CD14-positive monocyte (primary cell): Measurements from ENCODE around the gene SCEL. TPM values are rescaled to one million over a fixed set of nuclear protein-coding genes. Genes with fewer than 3 reads are reported as not detected.

Experiments used
- DNase-seq, 3 donors: peaks; one replicate each; pipeline ENCODE4 v3.0.0-alpha.2; 2011 to 2022
- H2AFZ ChIP-seq: 2 replicates; pipeline ENCODE4 v1.6.0; 2012; ENCODE audit warnings: mild to moderate bottlenecking, low read depth, low read length, inconsistent platforms; ENCODE audit not compliant: insufficient read depth, poor library complexity, severe bottlenecking
- H3K27ac ChIP-seq, 2 donors: 1 replicate in 1 of 2; 2 replicates in 1 of 2; pipeline ENCODE4 v1.5.1; 2012 to 2013; ENCODE audit warnings: low read length in 2 of 2, control low read depth in 1 of 2, inconsistent platforms in 1 of 2, low read depth in 1 of 2, mild to moderate bottlenecking in 1 of 2
- H3K27me3 ChIP-seq, 2 donors: one replicate each; pipeline versions ENCODE4 v1.6.0 to v1.6.1; 2011 to 2013; ENCODE audit warnings: low read length in 2 of 2; ENCODE audit not compliant: control insufficient read depth in 2 of 2, insufficient read depth in 2 of 2
- H3K36me3 ChIP-seq, 2 donors: replicated peaks in 1 of 2; 1 replicate in 1 of 2; 2 replicates in 1 of 2; pipeline versions ENCODE4 v1.5.1 to v1.6.1; 2012 to 2013; ENCODE audit warnings: low read length in 2 of 2, control low read depth in 1 of 2, inconsistent platforms in 1 of 2, mild to moderate bottlenecking in 1 of 2; ENCODE audit not compliant: insufficient read depth in 2 of 2, control insufficient read depth in 1 of 2
- H3K4me1 ChIP-seq, 2 donors: 1 replicate in 1 of 2; 2 replicates in 1 of 2; pipeline versions ENCODE4 v1.5.1 to v1.6.1; 2012 to 2013; ENCODE audit warnings: low read length in 2 of 2, control low read depth in 1 of 2, inconsistent platforms in 1 of 2, mild to moderate bottlenecking in 1 of 2, moderate library complexity in 1 of 2; ENCODE audit not compliant: insufficient read depth in 2 of 2, control insufficient read depth in 1 of 2
- H3K4me2 ChIP-seq: replicated peaks from 2 replicates; pipeline ENCODE3; 2012; ENCODE audit warnings: low read length, moderate library complexity, mild to moderate bottlenecking; ENCODE audit not compliant: poor library complexity, severe bottlenecking; ENCODE audit errors: extremely low read depth
- H3K4me3 ChIP-seq, 3 experiments: fragments of 200-600 bp in 1 of 3; sonication (generic) in 1 of 3; replicated peaks in 1 of 3; 1 replicate in 2 of 3; 2 replicates in 1 of 3; pipeline ENCODE4 v1.5.1; 2011 to 2013; ENCODE audit warnings: low read length in 3 of 3, mild to moderate bottlenecking in 3 of 3, control low read depth in 2 of 3, low read depth in 2 of 3, inconsistent platforms in 1 of 3, moderate library complexity in 1 of 3
- H3K79me2 ChIP-seq: 2 replicates; pipeline ENCODE4 v1.6.0; 2012; ENCODE audit warnings: mild to moderate bottlenecking, control low read depth, inconsistent platforms, low read length, moderate library complexity; ENCODE audit not compliant: insufficient read depth
- H3K9ac ChIP-seq: 2 replicates; pipeline ENCODE4 v1.6.0; 2017; ENCODE audit warnings: low read length, mild to moderate bottlenecking; ENCODE audit not compliant: insufficient read depth, poor library complexity, severe bottlenecking
- H3K9me3 ChIP-seq, 2 donors: replicated peaks in 1 of 2; 1 replicate in 1 of 2; 2 replicates in 1 of 2; pipeline versions ENCODE4 v1.5.1 to v1.6.1; 2012 to 2013; ENCODE audit warnings: low read length in 2 of 2, control low read depth in 1 of 2; ENCODE audit not compliant: control insufficient read depth in 1 of 2, insufficient read depth in 1 of 2
- H4K20me1 ChIP-seq: 2 replicates; pipeline ENCODE4 v1.6.0; 2012; ENCODE audit warnings: mild to moderate bottlenecking, low read length, control low read depth, moderate library complexity; ENCODE audit not compliant: insufficient read depth
- H3K27ac Mint-ChIP-seq, 7 donors: one replicate each; pipeline ENCODE4 v1.8.0; 2020; ENCODE audit warnings: mild to moderate bottlenecking in 7 of 7, mixed read lengths in 7 of 7, moderate library complexity in 6 of 7, inconsistent platforms in 2 of 7
- H3K27me3 Mint-ChIP-seq, 3 donors: one replicate each; pipeline ENCODE4 v1.8.0; 2021 to 2022; ENCODE audit warnings: low read depth in 3 of 3, mild to moderate bottlenecking in 3 of 3, mixed read lengths in 3 of 3, moderate library complexity in 3 of 3, inconsistent platforms in 1 of 3
- H3K36me3 Mint-ChIP-seq, 2 donors: one replicate each; pipeline ENCODE4 v1.8.0; 2020; ENCODE audit warnings: mixed read lengths in 2 of 2, inconsistent platforms in 1 of 2, mild to moderate bottlenecking in 1 of 2
- H3K4me1 Mint-ChIP-seq: one replicate; pipeline ENCODE4 v1.8.0; 2020; ENCODE audit warnings: mild to moderate bottlenecking, mixed read lengths
- H3K4me3 Mint-ChIP-seq, 2 donors: one replicate each; pipeline ENCODE4 v1.8.0; 2020; ENCODE audit warnings: mild to moderate bottlenecking in 2 of 2, mixed read lengths in 2 of 2, moderate library complexity in 1 of 2
- H3K9me3 Mint-ChIP-seq, 7 donors: one replicate each; pipeline ENCODE4 v1.8.0; 2020 to 2022; ENCODE audit warnings: mixed read lengths in 7 of 7, mild to moderate bottlenecking in 6 of 7, moderate library complexity in 6 of 7, inconsistent platforms in 2 of 7
- WGBS: methylation state at CpG from one replicate; pipeline ENCODE4 v1.1.5; 2013; ENCODE audit warnings: missing lambda C conversion rate; ENCODE audit not compliant: insufficient coverage; 5-methylcytosine and 5-hydroxymethylcytosine counted together
- intact Hi-C, 2 donors: fragments of 100-400 bp; cut with micrococcal nuclease; formaldehyde crosslinking; loops; one replicate each; pipeline versions ENCODE4 v1.15.0 to v1.15.1; 2023
- polyA plus RNA-seq, 3 donors: library from polyadenylated mRNA; depleted of rRNA in 1 of 3; unstranded in 2 of 3; stranded (reverse) in 1 of 3; fragments of 300-500 nt in 2 of 3; fragments of >200 nt in 1 of 3; fragmentation: Illumina TruSeq in 2 of 3; gene quantifications; 1 replicate in 2 of 3; 2 replicates in 1 of 3; pipeline ENCODE4 v1.2.3, GENCODE V29; 2012 to 2021
- TF ChIP-seq, protein P1 (sequence below): fragments of 200-600 bp; IDR thresholded peaks from one replicate; pipeline ENCODE4 v1.8.0; 2022; ENCODE audit warnings: antibody characterized with exemption, mild to moderate bottlenecking

The SCEL gene
- polyA plus RNA-seq, 3 donors: not detected

DNA sequence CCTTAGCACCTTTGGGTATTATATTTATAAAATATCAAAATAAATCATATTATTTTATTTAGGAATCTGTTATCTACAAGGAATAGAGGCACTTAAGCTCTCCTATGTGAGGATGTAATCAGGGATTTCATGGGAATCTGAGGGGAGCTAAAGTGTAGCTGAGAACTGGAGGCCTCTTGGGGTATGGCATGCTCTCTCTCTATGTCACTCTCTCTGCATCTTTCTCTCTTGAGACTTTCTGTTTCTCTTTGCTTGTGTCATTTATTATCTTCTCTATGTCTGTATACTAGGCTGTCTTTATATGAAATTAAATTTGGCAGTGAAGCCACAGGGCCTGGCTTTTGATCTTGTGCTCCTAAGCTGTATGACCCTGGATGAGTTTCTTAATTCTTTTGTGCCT, 37.7 kb upstream of the SCEL start:
- Mint-ChIP-seq H3K4me3 (no peak overlapping the region), H3K27ac (peak overlapping the region in 1 of 7 donors; percentile 53), H3K9me3 (peaks cover 0 to 3% (median 0%) of the 10 kb centered on the region in 7 donors), H3K36me3 (no peaks in the 10 kb centered on the region), H3K27me3 (peaks cover 3 to 7% (median 5%) of the 10 kb centered on the region in 3 donors), H3K4me1 (no peaks in the 10 kb centered on the region)
- Histone ChIP-seq H3K4me2 (no peak overlapping the region), H3K36me3 (no peaks in the 10 kb centered on the region), H3K27ac (no peak overlapping the region), H4K20me1 (no peaks in the 10 kb centered on the region), H3K9me3 (no peaks in the 10 kb centered on the region), H3K4me3 (no peak overlapping the region), H3K27me3 (no peaks in the 10 kb centered on the region), H3K4me1 (no peaks in the 10 kb centered on the region), H3K79me2 (no peaks in the 10 kb centered on the region), H2AFZ (no peak overlapping the region), H3K9ac (no peak overlapping the region)
- intact Hi-C loops: no loop called here
- TF ChIP-seq, protein P1, sequence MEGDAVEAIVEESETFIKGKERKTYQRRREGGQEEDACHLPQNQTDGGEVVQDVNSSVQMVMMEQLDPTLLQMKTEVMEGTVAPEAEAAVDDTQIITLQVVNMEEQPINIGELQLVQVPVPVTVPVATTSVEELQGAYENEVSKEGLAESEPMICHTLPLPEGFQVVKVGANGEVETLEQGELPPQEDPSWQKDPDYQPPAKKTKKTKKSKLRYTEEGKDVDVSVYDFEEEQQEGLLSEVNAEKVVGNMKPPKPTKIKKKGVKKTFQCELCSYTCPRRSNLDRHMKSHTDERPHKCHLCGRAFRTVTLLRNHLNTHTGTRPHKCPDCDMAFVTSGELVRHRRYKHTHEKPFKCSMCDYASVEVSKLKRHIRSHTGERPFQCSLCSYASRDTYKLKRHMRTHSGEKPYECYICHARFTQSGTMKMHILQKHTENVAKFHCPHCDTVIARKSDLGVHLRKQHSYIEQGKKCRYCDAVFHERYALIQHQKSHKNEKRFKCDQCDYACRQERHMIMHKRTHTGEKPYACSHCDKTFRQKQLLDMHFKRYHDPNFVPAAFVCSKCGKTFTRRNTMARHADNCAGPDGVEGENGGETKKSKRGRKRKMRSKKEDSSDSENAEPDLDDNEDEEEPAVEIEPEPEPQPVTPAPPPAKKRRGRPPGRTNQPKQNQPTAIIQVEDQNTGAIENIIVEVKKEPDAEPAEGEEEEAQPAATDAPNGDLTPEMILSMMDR: no peak
- DNase-seq: no peak

DNA sequence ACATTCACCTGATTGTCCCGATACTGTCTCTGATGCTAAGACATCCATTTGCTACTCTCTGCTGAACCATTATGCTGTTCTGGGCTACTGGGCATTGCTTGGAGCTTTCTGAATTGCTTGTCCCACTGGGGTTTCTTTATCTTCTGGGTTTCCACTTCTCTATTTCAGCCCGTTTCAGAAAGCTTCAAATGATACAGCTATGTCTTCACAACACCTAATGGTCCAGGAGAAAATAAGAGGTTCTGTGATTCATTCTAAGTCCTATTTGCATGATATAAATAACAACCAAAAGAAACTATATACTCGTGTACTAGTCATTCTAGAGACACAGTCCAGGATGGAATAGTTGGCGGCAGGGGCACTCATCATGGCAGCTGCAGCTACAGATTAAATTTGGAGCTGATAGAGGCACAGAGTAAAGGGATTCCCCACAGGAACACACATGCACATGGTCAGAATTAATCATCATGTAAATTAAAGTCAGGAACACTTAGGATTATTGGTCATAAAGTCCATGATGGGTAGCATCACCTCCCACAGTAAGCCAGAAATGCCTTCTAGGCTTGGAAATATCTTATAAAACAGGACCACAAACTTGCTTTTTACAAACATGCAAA, 33.3 kb upstream of the SCEL start:
- Histone ChIP-seq H3K4me1 (no peaks in the 10 kb centered on the region), H3K4me2 (no peak overlapping the region), H3K9ac (no peak overlapping the region), H3K4me3 (no peak overlapping the region), H3K36me3 (no peaks in the 10 kb centered on the region), H2AFZ (no peak overlapping the region), H3K27ac (no peak overlapping the region), H3K9me3 (no peaks in the 10 kb centered on the region), H3K79me2 (no peaks in the 10 kb centered on the region), H3K27me3 (no peaks in the 10 kb centered on the region), H4K20me1 (no peaks in the 10 kb centered on the region)
- no peak for DNase-seq
- Mint-ChIP-seq H3K9me3 (peaks cover 0 to 3% (median 0%) of the 10 kb centered on the region in 7 donors), H3K36me3 (no peaks in the 10 kb centered on the region), H3K4me3 (no peak overlapping the region), H3K4me1 (no peaks in the 10 kb centered on the region), H3K27me3 (peaks cover 3 to 6% (median 5%) of the 10 kb centered on the region in 3 donors), H3K27ac (no peak overlapping the region)
- 86% methylated on average over 1 of the region's 4 CpGs for WGBS
- intact Hi-C loops: no loop called here
- TF ChIP-seq, protein P1: no peak
